Endometrial microvascular endothelial cells (primary cell): ENCODE results near the gene MYOZ2. TPM values are rescaled to one million over a fixed set of nuclear protein-coding genes. Genes with fewer than 3 reads are reported as not detected.

Source experiments
- in situ Hi-C: cut with HindIII; loops from 2 replicates; pipeline ENCODE4 v1.10.0; 2017; ENCODE audit warnings: low sequenced_read_pairs, low pct_unique_long_range_greater_than_20kb; ENCODE audit errors: inconsistent ontology term
- total RNA-seq: library from RNA; depleted of rRNA; stranded (reverse); fragments of >200 nt; gene quantifications from one replicate; pipeline ENCODE4 v1.2.3, GENCODE V29; 2015; ENCODE audit errors: inconsistent ontology term

MYOZ2 gene
- total RNA-seq, 1 donor from 2014 or later, result 0.19 TPM

DNA sequence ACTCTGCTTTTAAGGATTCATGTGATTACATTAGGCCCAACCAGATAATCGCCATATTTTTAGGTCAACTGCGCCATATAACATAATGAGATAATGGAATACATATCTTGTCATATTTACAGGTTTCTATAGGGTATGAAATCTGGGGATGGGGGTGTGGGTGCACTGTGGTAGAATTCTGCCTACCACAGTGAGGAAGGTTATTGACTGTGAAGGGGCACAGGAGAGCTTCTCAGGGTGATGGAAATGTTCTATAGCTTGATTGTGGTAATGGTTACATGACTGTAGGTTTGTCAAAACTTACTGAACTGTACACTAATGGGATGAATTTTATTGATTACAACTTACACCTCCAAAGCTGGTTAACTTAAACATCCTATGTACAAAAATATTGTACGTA, 92.8 kb downstream of the MYOZ2 start:
- in situ Hi-C loops, result no loop called here

GRCh38 chr4:119229908-119230687, 94.5 kb downstream of the MYOZ2 start:
- in situ Hi-C loops, result no loop called here

- in situ Hi-C loops, result no loop called here
Measured at GRCh38 chr4:119231491-119231890, 95.9 kb downstream of the MYOZ2 start.

DNA sequence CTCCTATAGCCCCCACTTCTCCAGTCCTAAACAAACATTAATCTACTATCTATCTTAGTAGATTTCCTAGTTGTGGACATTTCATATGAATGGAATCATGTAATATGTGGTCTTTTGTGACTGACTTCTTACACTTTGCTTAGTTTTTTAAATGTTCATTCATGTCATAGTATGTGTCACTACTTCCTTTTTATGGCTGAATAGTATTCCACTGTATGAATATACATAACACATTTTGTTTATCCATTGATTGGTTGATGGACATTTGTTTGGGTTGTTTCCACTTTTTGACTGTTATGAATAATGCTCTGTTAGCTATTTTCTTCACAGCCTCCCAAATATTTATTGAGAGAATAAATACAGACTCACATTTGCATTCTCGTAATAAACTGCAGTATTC, 96.7 kb downstream of the MYOZ2 start:
- in situ Hi-C loops, result no loop called here

DNA sequence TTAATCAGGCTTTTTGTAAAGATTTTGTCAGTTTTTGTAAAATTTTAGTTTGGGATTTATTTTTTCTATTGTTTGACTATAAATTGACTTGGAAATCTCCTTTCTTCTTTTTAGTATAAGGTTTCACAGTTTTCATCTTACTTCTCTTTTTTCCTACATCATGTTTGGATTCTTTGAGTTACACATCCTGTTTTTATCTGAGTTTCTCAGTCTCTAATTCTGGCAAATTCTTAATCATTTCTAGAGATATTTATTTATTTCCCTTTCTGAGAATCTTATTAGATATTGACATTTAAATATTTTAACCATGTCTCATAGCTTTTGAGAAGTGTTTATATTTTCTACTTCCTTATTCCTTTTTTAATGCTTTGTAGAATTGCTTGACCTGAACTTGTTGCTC, 97.6 kb downstream of the MYOZ2 start:
- in situ Hi-C loops, result no loop called here

GRCh38 chr4:119233750-119234149, 98.1 kb downstream of the MYOZ2 start:
- in situ Hi-C loops, result no loop called here

DNA sequence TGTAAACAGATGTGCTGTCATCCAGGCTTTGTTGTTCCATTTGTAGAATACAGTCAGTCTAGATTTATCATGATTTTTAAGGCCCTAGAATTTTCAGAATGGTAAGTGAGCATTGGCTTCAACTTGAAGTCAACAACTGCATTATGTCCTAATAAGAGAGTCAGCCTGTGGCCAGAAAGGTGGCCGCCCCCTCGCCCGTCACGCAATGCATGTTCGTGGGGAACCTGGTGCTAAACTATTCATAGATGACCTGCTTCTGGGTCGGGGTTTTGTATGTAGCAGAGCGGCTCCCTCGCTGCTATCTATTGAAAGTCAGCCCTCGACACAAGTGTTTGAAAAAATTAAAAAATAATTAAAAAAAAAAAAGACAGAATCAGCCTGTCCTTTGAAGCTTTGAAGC, 101.6 kb downstream of the MYOZ2 start:
- in situ Hi-C loops, result no loop called here

Other genes starting within 250 kb of the MYOZ2 start
- 0.19 TPM for gene SYNPO2, start 247.0 kb upstream of the MYOZ2 start, total RNA-seq
- gene USP53, start 76.9 kb downstream of the MYOZ2 start, total RNA-seq, result 128 TPM
- gene FABP2, start 186.3 kb downstream of the MYOZ2 start, total RNA-seq, result not detected